Fibroblast of the aortic adventitia (primary cell): ENCODE measurements around the gene BICC1. TPM values are rescaled to one million over a fixed set of nuclear protein-coding genes. Genes with fewer than 3 reads are reported as not detected.

ENCODE experiments used
- DNase-seq: peaks from one replicate; pipeline ENCODE4 v3.0.0-alpha.2; 2010; ENCODE audit warnings: low read depth
- H3K4me3 ChIP-seq: 2 replicates; pipeline ENCODE4 v1.5.1; 2011; ENCODE audit warnings: low read depth, mild to moderate bottlenecking, control low read depth, low read length, moderate library complexity
- total RNA-seq: library from RNA; depleted of rRNA; stranded (reverse); fragments of >200 nt; gene quantifications from 2 replicates; pipeline ENCODE4 v1.2.3, GENCODE V29; 2012; ENCODE audit warnings: low replicate concordance
- TF ChIP-seq, protein P1 (sequence below): IDR thresholded peaks from 2 replicates; pipeline ENCODE4 v1.5.1; 2011; ENCODE audit warnings: mild to moderate bottlenecking, low read length, control low read depth, inconsistent platforms; ENCODE audit not compliant: insufficient read depth

The BICC1 gene
- total RNA-seq, 1 donor: 177 TPM

DNA sequence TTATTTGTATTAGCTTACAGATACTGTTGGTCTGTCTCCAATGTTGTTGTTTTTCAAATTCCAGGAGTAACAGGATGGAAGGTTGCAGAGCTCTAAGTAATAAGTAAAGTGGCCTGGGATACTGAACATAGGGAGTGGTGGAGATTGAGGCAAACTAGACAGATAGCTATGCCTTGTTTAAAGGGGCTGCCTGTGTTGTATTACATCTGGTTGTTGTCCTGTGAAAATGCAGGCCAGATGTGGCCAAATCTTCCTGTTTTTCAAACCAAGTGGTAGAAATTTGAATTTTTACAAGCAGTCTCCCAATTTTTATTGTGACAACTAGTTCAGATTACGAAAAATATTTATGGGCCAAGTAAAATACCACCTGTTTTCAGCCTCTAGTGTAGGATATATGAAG lies 33.5 kb downstream of the BICC1 start:
- TF ChIP-seq, protein P1, sequence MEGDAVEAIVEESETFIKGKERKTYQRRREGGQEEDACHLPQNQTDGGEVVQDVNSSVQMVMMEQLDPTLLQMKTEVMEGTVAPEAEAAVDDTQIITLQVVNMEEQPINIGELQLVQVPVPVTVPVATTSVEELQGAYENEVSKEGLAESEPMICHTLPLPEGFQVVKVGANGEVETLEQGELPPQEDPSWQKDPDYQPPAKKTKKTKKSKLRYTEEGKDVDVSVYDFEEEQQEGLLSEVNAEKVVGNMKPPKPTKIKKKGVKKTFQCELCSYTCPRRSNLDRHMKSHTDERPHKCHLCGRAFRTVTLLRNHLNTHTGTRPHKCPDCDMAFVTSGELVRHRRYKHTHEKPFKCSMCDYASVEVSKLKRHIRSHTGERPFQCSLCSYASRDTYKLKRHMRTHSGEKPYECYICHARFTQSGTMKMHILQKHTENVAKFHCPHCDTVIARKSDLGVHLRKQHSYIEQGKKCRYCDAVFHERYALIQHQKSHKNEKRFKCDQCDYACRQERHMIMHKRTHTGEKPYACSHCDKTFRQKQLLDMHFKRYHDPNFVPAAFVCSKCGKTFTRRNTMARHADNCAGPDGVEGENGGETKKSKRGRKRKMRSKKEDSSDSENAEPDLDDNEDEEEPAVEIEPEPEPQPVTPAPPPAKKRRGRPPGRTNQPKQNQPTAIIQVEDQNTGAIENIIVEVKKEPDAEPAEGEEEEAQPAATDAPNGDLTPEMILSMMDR: no peak
- no peak for DNase-seq
- H3K4me3 ChIP-seq: no peak overlapping the region

DNA sequence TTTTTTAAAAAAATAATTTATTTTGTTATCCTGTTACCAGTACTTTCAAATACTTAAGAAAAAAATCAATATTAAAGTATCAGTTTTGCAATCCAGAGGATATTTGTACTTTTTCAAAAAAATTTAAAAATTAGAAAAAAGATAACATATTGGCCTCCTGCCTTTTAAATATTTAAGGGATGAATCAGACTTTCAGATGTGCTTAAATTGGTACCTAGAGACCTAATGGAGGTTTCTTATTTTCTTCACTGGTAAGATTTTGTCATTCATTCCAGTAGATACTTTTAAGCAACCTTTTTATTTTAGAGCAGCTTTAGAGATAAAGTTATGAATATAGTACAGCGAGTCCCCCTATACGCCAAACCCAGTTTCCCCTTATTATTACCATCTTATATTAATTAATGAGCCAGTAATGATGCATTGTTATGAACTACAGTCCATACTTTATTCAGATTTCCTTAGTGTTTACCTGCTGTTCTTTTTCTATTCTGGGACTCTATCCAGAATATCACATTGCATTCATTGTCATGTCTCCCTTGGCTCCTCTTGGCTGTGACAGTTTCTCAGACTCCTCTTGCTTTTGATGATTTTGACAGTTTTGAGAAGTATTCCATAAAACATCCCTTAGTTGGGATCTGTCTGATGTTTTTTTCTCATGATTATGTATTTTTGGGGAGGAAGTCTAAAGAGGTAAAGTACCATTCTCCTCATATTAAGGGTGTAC lies 34.2 kb downstream of the BICC1 start:
- H3K4me3 ChIP-seq: no peak overlapping the region
- TF ChIP-seq, protein P1: no peak
- DNase-seq: peak; percentile 51

DNA sequence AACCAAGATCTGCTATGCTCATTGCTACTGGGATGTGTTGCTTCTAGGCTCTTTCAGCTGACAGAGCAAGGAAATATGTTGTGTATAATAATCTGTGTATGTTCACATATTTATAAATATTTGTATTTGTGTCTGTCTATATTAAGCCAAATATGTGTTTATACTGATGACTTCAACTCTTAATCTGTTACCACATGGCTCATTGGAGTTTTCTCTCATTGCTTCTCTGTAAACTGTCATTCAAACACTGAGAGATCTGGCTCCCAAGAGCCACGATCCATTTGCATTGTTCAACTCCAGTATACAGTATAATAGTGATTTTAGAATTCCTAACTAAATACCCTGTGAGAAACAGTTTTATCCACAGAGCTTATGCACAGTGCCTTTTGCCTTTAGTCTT lies 35.3 kb downstream of the BICC1 start:
- no peak overlapping the region for H3K4me3 ChIP-seq
- no peak for DNase-seq
- TF ChIP-seq, protein P1: no peak

DNA sequence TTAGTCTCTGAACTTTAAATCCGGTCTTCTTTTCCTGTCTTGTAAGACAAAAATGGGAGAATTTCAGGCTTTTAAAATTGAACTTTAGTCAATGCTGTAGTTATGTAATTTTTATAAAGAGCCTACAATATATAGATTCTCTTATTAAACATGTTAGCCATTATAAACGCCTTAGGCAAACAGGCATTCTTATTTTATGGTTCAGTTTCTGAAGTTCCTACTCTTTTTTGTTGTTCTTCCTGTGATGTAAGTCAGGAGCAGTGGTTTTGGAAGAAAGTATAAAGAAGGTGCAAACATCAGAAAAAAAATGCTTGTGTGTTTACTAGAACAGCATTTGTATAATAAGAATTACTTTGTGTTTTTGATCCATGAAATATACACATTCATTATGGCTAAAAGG lies 41.6 kb downstream of the BICC1 start:
- DNase-seq: no peak
- H3K4me3 ChIP-seq: no peak overlapping the region
- TF ChIP-seq, protein P1: no peak

DNA sequence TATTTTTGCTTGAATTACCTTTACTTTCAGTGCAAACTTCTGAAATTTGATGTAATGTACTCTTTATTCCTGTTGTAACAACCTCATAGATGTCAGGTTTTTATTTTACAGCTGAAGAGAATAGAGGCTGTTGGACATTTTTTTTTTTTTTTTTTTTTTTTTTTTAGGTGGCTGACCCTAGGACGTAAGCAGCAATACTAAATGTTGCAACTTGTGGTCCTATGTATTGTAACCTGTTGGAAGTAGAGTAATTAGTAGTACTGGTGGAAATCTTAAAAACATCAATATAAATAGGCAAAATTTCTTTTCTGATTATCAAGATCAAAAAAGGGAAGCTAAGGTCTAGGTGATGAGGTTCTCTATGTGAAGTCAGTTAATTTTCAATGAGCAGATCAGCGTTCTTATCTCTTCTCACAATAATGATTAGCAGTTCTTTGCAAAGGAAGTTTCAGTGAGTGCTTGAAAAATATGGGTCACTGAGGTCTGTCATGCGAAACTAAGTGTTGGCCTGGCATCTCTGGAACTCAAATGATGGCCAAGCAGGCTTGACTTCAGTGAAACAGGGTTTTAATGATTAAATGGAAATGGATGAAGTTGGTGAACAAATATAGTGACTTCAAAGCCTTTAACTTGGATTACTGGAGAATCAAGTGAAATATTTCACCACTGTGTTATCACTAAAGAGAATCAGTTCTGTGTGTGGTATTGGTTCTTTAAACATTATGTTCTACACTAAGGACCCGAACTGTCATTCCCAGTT lies 42.7 kb downstream of the BICC1 start:
- TF ChIP-seq, protein P1: no peak
- H3K4me3 ChIP-seq: no peak overlapping the region
- DNase-seq: no peak

DNA sequence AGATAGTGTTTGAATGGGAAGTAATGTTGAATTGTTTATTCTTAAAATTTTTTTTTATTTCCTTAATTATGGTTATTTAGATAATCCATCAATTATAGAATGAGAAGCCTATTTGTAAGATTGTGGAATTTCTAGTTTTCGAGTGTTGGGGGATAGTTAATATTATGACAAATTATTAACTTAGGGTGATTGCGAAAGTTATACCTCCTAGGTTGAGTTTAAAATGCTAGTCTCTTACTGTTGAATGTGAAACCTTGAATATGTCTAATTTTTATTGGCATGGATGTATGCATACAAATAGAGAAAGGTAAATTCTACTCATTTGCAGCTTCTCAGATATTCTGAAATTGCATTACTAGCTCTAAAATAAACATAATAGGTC lies 43.2 kb downstream of the BICC1 start:
- no peak for DNase-seq
- no peak overlapping the region for H3K4me3 ChIP-seq
- TF ChIP-seq, protein P1: no peak
